Adrenal gland (tissue), 12 donors: ENCODE measurements around the gene TTC21B. TPM values are rescaled to one million over a fixed set of nuclear protein-coding genes. Genes with fewer than 3 reads are reported as not detected.

Experiments used
- DNase-seq, 7 donors: peaks; one replicate each; pipeline ENCODE4 v3.0.0-alpha.2; 2019 to 2020
- H3K27ac ChIP-seq, 5 donors: fragments of 200-600 bp; sonication (generic) in 4 of 5; 1 replicate in 3 of 5; 2 replicates in 2 of 5; pipeline versions ENCODE4 v1.5.1 to v1.8.0; 2016 to 2020; ENCODE audit warnings: mild to moderate bottlenecking in 1 of 5
- H3K27me3 ChIP-seq: fragments of 200-600 bp; 2 replicates; pipeline ENCODE4 v1.8.0; 2021
- H3K36me3 ChIP-seq, 2 donors: fragments of 200-600 bp; replicated peaks in 1 of 2; 1 replicate in 1 of 2; 2 replicates in 1 of 2; pipeline versions ENCODE4 v1.5.1 to v1.8.0; 2018 to 2022
- H3K4me1 ChIP-seq, 2 donors: fragments of 200-600 bp; replicated peaks in 1 of 2; 1 replicate in 1 of 2; 2 replicates in 1 of 2; pipeline versions ENCODE4 v1.5.1 to v1.8.0; 2018 to 2021
- H3K4me3 ChIP-seq, 4 donors: fragments of 200-600 bp; sonication (generic) in 3 of 4; one replicate each; pipeline ENCODE4 v1.5.1; 2016 to 2018
- H3K9me3 ChIP-seq, 3 donors: fragments of 200-600 bp; sonication (generic) in 1 of 3; replicated peaks in 1 of 3; 1 replicate in 2 of 3; 2 replicates in 1 of 3; pipeline versions ENCODE4 v1.5.1 to v1.8.0; 2016 to 2021
- POLR2A ChIP-seq, 2 donors: fragments of 450-650 bp; IDR thresholded peaks; one replicate each; pipeline ENCODE4 v1.6.1; 2017; ENCODE audit warnings: antibody characterized with exemption in 2 of 2, mild to moderate bottlenecking in 2 of 2, moderate library complexity in 1 of 2
- WGBS, 4 donors: extraction: QIAGEN DNeasy Blood & Tissue Kit in 2 of 4; methylation state at CpG; one replicate each; pipeline versions ENCODE4 v1.1.5 to v1.1.7; 2013 to 2017; 5-methylcytosine and 5-hydroxymethylcytosine counted together
- intact Hi-C, 2 donors: fragments of 100-400 bp; cut with DNase I; formaldehyde crosslinking; loops; one replicate each; pipeline versions ENCODE4 v1.14.1 to v1.15.0; 2022 to 2023
- polyA plus RNA-seq, 3 donors: library from polyadenylated mRNA; stranded (reverse); fragments of 200-250 nt in 2 of 3; fragments of 350-450 nt in 1 of 3; fragmentation: Illumina TruSeq in 1 of 3; extraction: RNeasy Lipid Tissue Mini Kit (QIAGEN cat#74804) in 1 of 3; gene quantifications; one replicate each; pipeline ENCODE4 v1.2.3, GENCODE V29; 2013 to 2014
- total RNA-seq, 9 donors: library from RNA; depleted of rRNA in 4 of 9; stranded (reverse); fragments of >200 nt in 4 of 9; fragments of 120-200 nt in 1 of 9; fragmentation: NEBNext Ultra II Directional in 1 of 9; extraction: Animal tissue kit (Norgen Biotek cat#: 25700) in 1 of 9; gene quantifications; one replicate each; pipeline versions ENCODE4 v1.1.0 to v1.2.4, GENCODE V29; 2013 to 2023
- TF ChIP-seq, protein P1 (sequence below), 6 experiments: fragments of 450-650 bp in 4 of 6; fragments of 200-600 bp in 2 of 6; sonication (generic) in 1 of 6; IDR thresholded peaks; 1 replicate in 5 of 6; 2 replicates in 1 of 6; pipeline versions ENCODE4 v1.5.1 to v1.8.0; 2016 to 2021; ENCODE audit warnings: antibody characterized with exemption in 6 of 6, mild to moderate bottlenecking in 2 of 6, moderate library complexity in 1 of 6
- donor health status: healthy with polysubstance abuse.
- donor health status: Bipolar disorder and iron deficiency.
- donor health status: DM: yes; HTN: yes; CAD: no.
- donor health status: DM: no; HTN: no; CAD: no.
- donor health status: DM: no; HTN: no; CAD: no.
- donor health status: DM: yes; HTN: yes; CAD: no.

The TTC21B gene
- total and polyA plus RNA-seq, 12 donors: 4.8 to 28.5 (median 10.0) TPM

- no peak overlapping the region for H3K4me3 ChIP-seq
- no peak overlapping the region for H3K27ac ChIP-seq
- no peak for TF ChIP-seq POLR2A (IDR thresholded peaks at IDR 0.05)
- TF ChIP-seq, protein P1, sequence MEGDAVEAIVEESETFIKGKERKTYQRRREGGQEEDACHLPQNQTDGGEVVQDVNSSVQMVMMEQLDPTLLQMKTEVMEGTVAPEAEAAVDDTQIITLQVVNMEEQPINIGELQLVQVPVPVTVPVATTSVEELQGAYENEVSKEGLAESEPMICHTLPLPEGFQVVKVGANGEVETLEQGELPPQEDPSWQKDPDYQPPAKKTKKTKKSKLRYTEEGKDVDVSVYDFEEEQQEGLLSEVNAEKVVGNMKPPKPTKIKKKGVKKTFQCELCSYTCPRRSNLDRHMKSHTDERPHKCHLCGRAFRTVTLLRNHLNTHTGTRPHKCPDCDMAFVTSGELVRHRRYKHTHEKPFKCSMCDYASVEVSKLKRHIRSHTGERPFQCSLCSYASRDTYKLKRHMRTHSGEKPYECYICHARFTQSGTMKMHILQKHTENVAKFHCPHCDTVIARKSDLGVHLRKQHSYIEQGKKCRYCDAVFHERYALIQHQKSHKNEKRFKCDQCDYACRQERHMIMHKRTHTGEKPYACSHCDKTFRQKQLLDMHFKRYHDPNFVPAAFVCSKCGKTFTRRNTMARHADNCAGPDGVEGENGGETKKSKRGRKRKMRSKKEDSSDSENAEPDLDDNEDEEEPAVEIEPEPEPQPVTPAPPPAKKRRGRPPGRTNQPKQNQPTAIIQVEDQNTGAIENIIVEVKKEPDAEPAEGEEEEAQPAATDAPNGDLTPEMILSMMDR (IDR thresholded peaks at IDR 0.05): no peak
- WGBS, 4 donors: 80 to 100% (median 85%) methylated on average over 1 of the region's 1 CpG
- intact Hi-C loops: no loop called here
- no peaks in the 10 kb centered on the region for H3K36me3 ChIP-seq
- H3K27me3 ChIP-seq: no peaks in the 10 kb centered on the region
- H3K9me3 ChIP-seq: no peaks in the 10 kb centered on the region
- DNase-seq: no peak
- no peaks in the 10 kb centered on the region for H3K4me1 ChIP-seq
These were observed 125.7 kb downstream of the TTC21B start for GRCh38 chr2:165827921-165828276.

DNA sequence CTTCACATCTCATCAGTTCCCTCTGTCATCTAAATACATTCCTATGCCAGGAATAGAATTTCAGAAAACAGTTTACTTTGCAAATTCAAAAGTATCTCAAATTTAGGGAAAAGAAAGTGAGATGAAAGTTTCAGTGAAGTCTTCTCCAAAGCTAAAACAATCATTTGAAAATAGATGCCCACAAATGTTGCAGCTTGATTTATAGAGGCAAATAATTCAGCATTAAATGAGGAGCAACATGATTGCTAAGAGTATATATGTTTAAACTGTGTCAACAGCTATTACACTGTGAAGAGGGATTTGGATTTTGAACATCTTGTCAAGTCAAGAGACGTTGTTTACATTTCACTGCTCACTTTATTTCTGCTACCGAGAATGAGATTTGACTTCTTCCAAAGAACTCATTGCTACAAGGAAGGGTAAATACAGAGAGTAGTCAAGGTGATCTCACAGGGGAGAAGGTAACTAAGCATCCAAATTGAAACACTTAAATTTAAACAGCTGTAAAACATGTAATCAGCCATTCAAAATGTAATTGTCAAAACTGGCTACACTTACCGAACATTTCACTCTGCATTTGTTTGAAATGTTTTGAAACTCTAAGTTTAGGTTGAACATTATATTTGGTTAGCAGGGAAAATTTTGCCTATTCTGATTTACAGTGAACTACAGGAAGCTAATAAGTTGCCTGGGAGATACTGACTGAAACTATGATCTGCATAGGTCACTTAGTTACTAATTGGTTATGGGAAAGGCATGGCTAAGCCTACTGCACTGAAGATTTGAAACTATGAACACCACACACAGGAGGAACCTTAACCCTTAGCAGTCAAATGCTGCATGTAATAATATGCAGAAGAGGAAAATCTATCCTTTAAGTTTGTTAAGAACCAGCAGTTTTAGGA lies 126.3 kb downstream of the TTC21B start:
- 92 to 93% (median 93%) methylated on average over 3 of the region's 3 CpGs for WGBS, 4 donors
- Histone ChIP-seq H3K27me3 (no peaks in the 10 kb centered on the region), H3K4me3 (no peak overlapping the region), H3K36me3 (no peaks in the 10 kb centered on the region), H3K27ac (no peak overlapping the region), H3K4me1 (no peaks in the 10 kb centered on the region), H3K9me3 (no peaks in the 10 kb centered on the region)
- DNase-seq: no peak
- TF ChIP-seq, protein P1 (IDR thresholded peaks at IDR 0.05): no peak
- no peak for TF ChIP-seq POLR2A (IDR thresholded peaks at IDR 0.05)
- intact Hi-C loops: no loop called here

DNA sequence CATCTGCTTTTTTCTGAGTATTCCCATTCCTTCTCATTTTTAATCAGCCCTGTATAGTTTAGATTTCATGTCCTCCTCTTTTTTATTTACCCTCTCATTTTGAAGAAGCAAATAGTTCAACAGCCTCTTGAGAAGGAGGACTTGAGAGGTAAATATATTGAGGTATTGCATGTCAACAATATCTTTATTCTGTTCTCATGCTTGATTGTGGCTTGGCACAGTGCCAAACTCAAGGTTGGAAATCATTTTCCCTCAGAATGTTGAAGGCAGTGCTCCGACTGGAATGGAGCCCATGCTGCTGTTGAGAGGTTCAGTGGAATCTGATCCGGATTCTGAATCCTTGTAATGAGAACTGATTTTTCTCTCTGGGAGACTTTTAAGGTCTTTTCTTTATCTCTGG lies 128.5 kb downstream of the TTC21B start:
- no peaks in the 10 kb centered on the region for H3K9me3 ChIP-seq
- TF ChIP-seq POLR2A (IDR thresholded peaks at IDR 0.05): no peak
- TF ChIP-seq, protein P1 (IDR thresholded peaks at IDR 0.05): no peak
- no peaks in the 10 kb centered on the region for H3K27me3 ChIP-seq
- H3K4me1 ChIP-seq: peaks cover 0 to 4% of the 10 kb centered on the region in 2 donors
- no peak overlapping the region for H3K4me3 ChIP-seq
- 6 to 22% (median 13%) methylated on average over 2 of the region's 2 CpGs for WGBS, 4 donors
- no peak overlapping the region for H3K27ac ChIP-seq
- intact Hi-C loops: no loop called here
- H3K36me3 ChIP-seq: no peaks in the 10 kb centered on the region
- DNase-seq: peak in 4 of 7 donors; percentile 9 to 55 (median 20)

Other genes starting within 250 kb of the TTC21B start
- gene GALNT3, start 159.5 kb downstream of the TTC21B start, total RNA-seq: 1 to 10 TPM in 4 of 9 donors, under 1 TPM in 4, not detected in 1; 0.55 to 3.9 (median 1.2) TPM
- gene GALNT3, start 159.5 kb downstream of the TTC21B start, polyA plus RNA-seq: 1 to 10 TPM; 1.5 to 5.5 (median 5.0) TPM
- 1 to 10 TPM in 1 of 9 donors, under 1 TPM in 4, not detected in 4; 0.07 to 8.9 (median 0.41) TPM for gene SCN1A, start 174.2 kb upstream of the TTC21B start, total RNA-seq
- gene SCN1A, start 174.2 kb upstream of the TTC21B start, polyA plus RNA-seq: under 1 TPM; 0.07 to 0.16 (median 0.11) TPM